Nephron (organoid): Measurements from ENCODE around the gene PTN.

Experiments used
- H3K27ac Mint-ChIP-seq, 3 experiments: 2 replicates each; pipeline ENCODE4 v1.8.0; 2020; ENCODE audit warnings: mixed read lengths in 3 of 3, mild to moderate bottlenecking in 2 of 3, moderate library complexity in 1 of 3
- H3K27me3 Mint-ChIP-seq: 2 replicates; pipeline ENCODE4 v1.8.0; 2021; ENCODE audit warnings: low read depth, mild to moderate bottlenecking, moderate library complexity, mixed read lengths
- H3K36me3 Mint-ChIP-seq: 2 replicates; pipeline ENCODE4 v1.8.0; 2020; ENCODE audit warnings: low read depth, mixed read lengths
- H3K4me1 Mint-ChIP-seq: 2 replicates; pipeline ENCODE4 v1.8.0; 2020; ENCODE audit warnings: mixed read lengths
- H3K4me3 Mint-ChIP-seq, 3 experiments: 2 replicates each; pipeline ENCODE4 v1.8.0; 2020; ENCODE audit warnings: mild to moderate bottlenecking in 3 of 3, mixed read lengths in 3 of 3, moderate library complexity in 2 of 3
- H3K9me3 Mint-ChIP-seq: 2 replicates; pipeline ENCODE4 v1.8.0; 2020; ENCODE audit warnings: mixed read lengths
- CTCF ChIP-seq, 3 experiments: fragments of 200-600 bp; sonication (generic); IDR thresholded peaks; one replicate each; pipeline ENCODE4 v1.5.0; 2021; ENCODE audit warnings: antibody characterized with exemption in 3 of 3; ENCODE audit not compliant: unreplicated experiment in 3 of 3

Gene PTN

GRCh38 chr7:137343281-137343841 is at the start of gene PTN:
TSS of gene PTN (minus strand) at chr7:137343733. CDS start at chr7:137254973, 88,760 bp downstream.
- Mint-ChIP-seq H3K9me3 (peaks cover 5% of the 10 kb centered on the region), H3K4me1 (peaks cover 28% of the 10 kb centered on the region), H3K36me3 (peaks cover 10% of the 10 kb centered on the region), H3K27me3 (peaks cover 22% of the 10 kb centered on the region), H3K27ac (peak within 1 kb of the TSS; percentile 58 to 89 (median 70)), H3K4me3 (peak within 1 kb of the TSS; percentile 83 to 92 (median 92))
- no peak for TF ChIP-seq CTCF (IDR thresholded peaks at IDR 0.05; ENCODE audit: unreplicated experiment in 3 of 3)

GRCh38 chr7:137390076-137390475 is 46.5 kb upstream of the PTN start:
- Mint-ChIP-seq H3K4me3 (no peak overlapping the region), H3K9me3 (no peaks in the 10 kb centered on the region), H3K27me3 (no peaks in the 10 kb centered on the region), H3K36me3 (no peaks in the 10 kb centered on the region), H3K27ac (no peak overlapping the region), H3K4me1 (no peaks in the 10 kb centered on the region)
- no peak for TF ChIP-seq CTCF (IDR thresholded peaks at IDR 0.05; ENCODE audit: unreplicated experiment in 3 of 3)

GRCh38 chr7:137388916-137389315 is 45.4 kb upstream of the PTN start:
- Mint-ChIP-seq H3K4me3 (no peak overlapping the region), H3K36me3 (no peaks in the 10 kb centered on the region), H3K27ac (no peak overlapping the region), H3K27me3 (no peaks in the 10 kb centered on the region), H3K4me1 (no peaks in the 10 kb centered on the region), H3K9me3 (no peaks in the 10 kb centered on the region)
- no peak for TF ChIP-seq CTCF (IDR thresholded peaks at IDR 0.05; ENCODE audit: unreplicated experiment in 3 of 3)

- H3K27me3 Mint-ChIP-seq: no peaks in the 10 kb centered on the region
- H3K36me3 Mint-ChIP-seq: no peaks in the 10 kb centered on the region
- no peak overlapping the region for H3K27ac Mint-ChIP-seq
- no peaks in the 10 kb centered on the region for H3K4me1 Mint-ChIP-seq
- H3K4me3 Mint-ChIP-seq: no peak overlapping the region
- TF ChIP-seq CTCF (IDR thresholded peaks at IDR 0.05; ENCODE audit: unreplicated experiment in 3 of 3): no peak
- H3K9me3 Mint-ChIP-seq: no peaks in the 10 kb centered on the region
Observed at GRCh38 chr7:137386966-137387365, 43.4 kb upstream of the PTN start.

- Mint-ChIP-seq H3K27ac (no peak overlapping the region), H3K36me3 (no peaks in the 10 kb centered on the region)
- no peak for TF ChIP-seq CTCF (IDR thresholded peaks at IDR 0.05; ENCODE audit: unreplicated experiment in 3 of 3)
Observed at GRCh38 chr7:137381045-137381444, 37.5 kb upstream of the PTN start.

GRCh38 chr7:137373507-137373906 is 30.0 kb upstream of the PTN start:
- Mint-ChIP-seq H3K36me3 (no peaks in the 10 kb centered on the region), H3K27me3 (no peaks in the 10 kb centered on the region), H3K4me1 (no peaks in the 10 kb centered on the region), H3K9me3 (peaks cover 3% of the 10 kb centered on the region), H3K27ac (peak overlapping the region in 2 of 3 experiments; percentile 35 to 64), H3K4me3 (no peak overlapping the region)
- no peak for TF ChIP-seq CTCF (IDR thresholded peaks at IDR 0.05; ENCODE audit: unreplicated experiment in 3 of 3)

More at GRCh38 chr7:137381045-137381444, 37.5 kb upstream of the PTN start:
- Mint-ChIP-seq H3K9me3 (peaks cover 7% of the 10 kb centered on the region), H3K4me1 (no peaks in the 10 kb centered on the region), H3K4me3 (no peak overlapping the region), H3K27me3 (no peaks in the 10 kb centered on the region)
